K562 (cell line): ENCODE data around the gene PLEKHG1. TPM values are rescaled to one million over a fixed set of nuclear protein-coding genes. Genes with fewer than 3 reads are reported as not detected.

Experiments used
- ATAC-seq: fragments of 200-7000 bp; cut with Tn5 transposase; 3 replicates; pipeline ENCODE4 v1.9.1; 2020; ENCODE audit warnings: moderate library complexity
- BruUV-seq: library from RNA; stranded (reverse); fragments of 400-500 nt; replicated peaks from 2 replicates; lab custom pipeline; 2021; lab: Mats Ljungman, UMichigan
- CTCF ChIA-PET: fragments of 300-600 bp; formaldehyde crosslinking; extraction: SDS; loops from one replicate; lab custom pipeline; 2021; ENCODE audit warnings: low intra/inter-chr PET ratio; lab: Yijun Ruan, JAX
- POLR2A ChIA-PET: fragments of 300-600, 350-650 bp; sonication (Branson Sonifier 250); formaldehyde crosslinking; extraction: SDS; loops from one replicate; lab custom pipeline; 2021; ENCODE audit warnings: antibody characterized with exemption, inconsistent platforms; lab: Yijun Ruan, JAX
- DNase-seq, 4 experiments: peaks; one replicate each; pipeline versions ENCODE4 v3.0.0 to v3.0.0-alpha.2; 2011 to 2018; ENCODE audit warnings: low spot score in 3 of 4, mixed read lengths in 3 of 4; ENCODE audit errors: extremely low read depth in 1 of 4
- FAIRE-seq: peaks from 2 replicates; lab custom pipeline; 2011; peaks lifted over from hg19 to GRCh38; lab: Jason Lieb, UNC
- H2AFZ ChIP-seq: 2 replicates; pipeline ENCODE4 v1.6.0; 2011; ENCODE audit warnings: low read depth, low read length, control low read depth, inconsistent platforms
- H3K27ac ChIP-seq: fragments of 200-600 bp; 3 replicates; pipeline ENCODE4 v1.8.0; 2011; ENCODE audit warnings: low read depth, mild to moderate bottlenecking, control low read depth, inconsistent platforms, low read length, moderate library complexity, mixed read lengths; ENCODE audit errors: extremely low read depth
- H3K27me3 ChIP-seq, 2 experiments: fragments of 300-600 bp in 1 of 2; 2 replicates in 1 of 2; 3 replicates in 1 of 2; pipeline versions ENCODE4 v1.6.0 to v1.8.0; 2011; ENCODE audit warnings: inconsistent platforms in 2 of 2, low read length in 2 of 2, mild to moderate bottlenecking in 1 of 2, mixed read lengths in 1 of 2, moderate library complexity in 1 of 2; ENCODE audit not compliant: control insufficient read depth in 2 of 2, insufficient read depth in 2 of 2
- H3K36me3 ChIP-seq: fragments of 300-600 bp; 3 replicates; pipeline ENCODE4 v1.8.0; 2011; ENCODE audit warnings: mild to moderate bottlenecking, low read length, inconsistent platforms; ENCODE audit not compliant: control insufficient read depth, insufficient read depth
- H3K4me1 ChIP-seq, 2 experiments: fragments of 200-600 bp in 1 of 2; replicated peaks in 1 of 2; 2 replicates in 1 of 2; 3 replicates in 1 of 2; pipeline versions ENCODE4 v1.5.1 to v1.8.0; 2011; ENCODE audit warnings: inconsistent platforms in 2 of 2, low read length in 2 of 2, mild to moderate bottlenecking in 1 of 2, mixed read lengths in 1 of 2, moderate library complexity in 1 of 2; ENCODE audit not compliant: control insufficient read depth in 2 of 2, insufficient read depth in 2 of 2
- H3K4me2 ChIP-seq: 2 replicates; pipeline ENCODE4 v1.6.1; 2011; ENCODE audit warnings: low read length, control low read depth, inconsistent platforms, mixed read lengths; ENCODE audit not compliant: insufficient read depth
- H3K4me3 ChIP-seq: fragments of 200-600 bp; sonication (generic), shearing (Covaris generic); 2 replicates; pipeline ENCODE4 v1.5.1; 2016; ENCODE audit warnings: control low read depth, inconsistent platforms
- H3K79me2 ChIP-seq: fragments of 200-600 bp; 3 replicates; pipeline ENCODE4 v1.8.0; 2011; ENCODE audit warnings: low read length, inconsistent platforms; ENCODE audit not compliant: control insufficient read depth, insufficient read depth
- H3K9ac ChIP-seq, 2 experiments: 2 replicates each; pipeline versions ENCODE4 v1.6.0 to v1.6.1; 2011; ENCODE audit warnings: low read depth in 2 of 2, low read length in 2 of 2, control low read depth in 1 of 2, inconsistent platforms in 1 of 2, mild to moderate bottlenecking in 1 of 2, mixed read lengths in 1 of 2; ENCODE audit not compliant: insufficient read depth in 1 of 2
- H3K9me1 ChIP-seq: one replicate; pipeline ENCODE4 v1.6.0; 2011; ENCODE audit warnings: inconsistent platforms, mild to moderate bottlenecking, low read length, moderate library complexity; ENCODE audit not compliant: control insufficient read depth, insufficient read depth
- H3K9me3 ChIP-seq: replicated peaks from 2 replicates; pipeline ENCODE4 v1.5.1; 2011; ENCODE audit warnings: low read depth, low read length, inconsistent platforms; ENCODE audit not compliant: control insufficient read depth, insufficient read depth
- H4K20me1 ChIP-seq: replicated peaks from 2 replicates; pipeline ENCODE4 v1.6.1; 2011; ENCODE audit warnings: low read length, inconsistent platforms, mixed read lengths; ENCODE audit not compliant: control insufficient read depth, insufficient read depth
- ARID2 ChIP-seq: fragments of 450-650 bp; IDR thresholded peaks from 2 replicates; pipeline ENCODE4 v1.6.1; 2017; ENCODE audit warnings: antibody characterized with exemption, mild to moderate bottlenecking
- BCL6 ChIP-seq: fragments of 250-450 bp; sonication (Bioruptor Pico); IDR thresholded peaks from 2 replicates; pipeline ENCODE4 v1.4.0; 2020
- CREBBP ChIP-seq: IDR thresholded peaks from one replicate; pipeline ENCODE4 v1.6.1; 2012; ENCODE audit warnings: low read depth, mild to moderate bottlenecking, control low read depth, inconsistent platforms, low read length
- EZH2 ChIP-seq: IDR thresholded peaks from 2 replicates; pipeline ENCODE4 v1.6.1; 2012; ENCODE audit warnings: low read depth, mild to moderate bottlenecking, inconsistent platforms, low read length, borderline replicate concordance
- IRF2 ChIP-seq: sonication (generic); formaldehyde crosslinking; IDR thresholded peaks from 2 replicates; pipeline ENCODE4 v1.8.1; 2022; ENCODE audit warnings: mild to moderate bottlenecking, missing genetic modification reagents
- IRF9 ChIP-seq: fragments of 450-650 bp; IDR thresholded peaks from 2 replicates; pipeline ENCODE4 v1.6.1; 2016; ENCODE audit warnings: missing biosample characterization, missing genetic modification characterization
- NFIX ChIP-seq: fragments of 250-450 bp; sonication (Bioruptor Pico); IDR thresholded peaks from 2 replicates; pipeline ENCODE4 v1.4.0; 2020; ENCODE audit warnings: low read depth, mild to moderate bottlenecking, moderate library complexity
- PHTF2 ChIP-seq: fragments of 250-450 bp; sonication (Bioruptor Pico); IDR thresholded peaks from 2 replicates; pipeline ENCODE4 v1.5.0; 2021; ENCODE audit warnings: mild to moderate bottlenecking
- SMARCA5 ChIP-seq: fragments of 450-650 bp; IDR thresholded peaks from 2 replicates; pipeline ENCODE4 v1.6.1; 2016
- SNIP1 ChIP-seq: fragments of 450-650 bp; IDR thresholded peaks from 2 replicates; pipeline ENCODE4 v1.7.1; 2017; ENCODE audit warnings: low read depth, mild to moderate bottlenecking
- ZBTB43 ChIP-seq: sonication (generic); formaldehyde crosslinking; IDR thresholded peaks from 2 replicates; pipeline ENCODE4 v1.8.0; 2023; ENCODE audit warnings: mild to moderate bottlenecking, missing genetic modification reagents
- ZNF696 ChIP-seq: fragments of 250-450 bp; sonication (Bioruptor Pico); conservative IDR thresholded peaks from 2 replicates; pipeline ENCODE4 v1.4.0; 2020; ENCODE audit warnings: mild to moderate bottlenecking, moderate library complexity
- WGBS: fragments of 100-300 bp; shearing (Covaris generic); methylation state at CpG from one replicate; pipeline ENCODE4 v1.1.6; 2016; ENCODE audit warnings: low coverage, mixed read lengths; ENCODE audit not compliant: insufficient coverage; ENCODE audit errors: missing lambda C conversion rate; 5-methylcytosine and 5-hydroxymethylcytosine counted together
- in situ Hi-C: fragments of 300-500 bp; cut with MboI; formaldehyde crosslinking; loops from 4 replicates; pipeline ENCODE4 v1.15.0; 2018; ENCODE audit warnings: inconsistent platforms, mixed read lengths
- intact Hi-C: fragments of 100-400 bp; cut with micrococcal nuclease; formaldehyde crosslinking; loops from 2 replicates; pipeline ENCODE4 v1.14.2; 2022
- polyA plus RNA-seq, 8 experiments: library from polyadenylated mRNA; depleted of rRNA in 4 of 8; stranded (reverse) in 5 of 8; unstranded in 3 of 8; fragments of >200 nt; fragmentation: Nextera tagmentation in 2 of 8; fragmentation: Illumina TruSeq in 1 of 8; extraction: Ambion mirVana in 2 of 8; extraction: Trizol in 1 of 8; gene quantifications; 2 replicates each; pipeline versions ENCODE4 v1.2.1 to v1.2.3, GENCODE V29; 2011 to 2014; ENCODE audit warnings: inconsistent platforms in 1 of 8, missing spikeins in 1 of 8
- total RNA-seq, 7 experiments: library from RNA; depleted of rRNA in 6 of 7; stranded (reverse); fragments of >200 nt in 6 of 7; fragmentation: Illumina TruSeq in 2 of 7; extraction: Trizol in 2 of 7; gene quantifications; 2 replicates each; pipeline versions ENCODE4 v1.2.1 to v1.2.3, GENCODE V29; 2011 to 2021; ENCODE audit warnings: low replicate concordance in 1 of 7

PLEKHG1 gene
- total and polyA plus RNA-seq, 9 of the 15 experiments (the other 6 are each of a cell fraction or from before 2014, with no cell fraction given), result 0.03 to 0.16 (median 0.03) TPM; not detected in 6

GRCh38 chr6:150598858-150599198, 857 bp upstream of the PLEKHG1 start:
- Histone ChIP-seq H2AFZ (no peak overlapping the region), H3K27ac (no peak overlapping the region), H3K9me3 (no peaks in the 10 kb centered on the region), H3K9ac (no peak overlapping the region), H3K36me3 (no peaks in the 10 kb centered on the region), H3K4me2 (no peak overlapping the region), H3K9me1 (no peaks in the 10 kb centered on the region), H3K4me1 (peaks cover 0 to 12% of the 10 kb centered on the region in 2 experiments; a peak in 1 of 5 replicates), H3K4me3 (no peak overlapping the region), H3K27me3 (peaks cover 44 to 55% of the 10 kb centered on the region in 2 experiments), H3K79me2 (no peaks in the 10 kb centered on the region), H4K20me1 (no peaks in the 10 kb centered on the region)
- no peak for FAIRE-seq
- in situ Hi-C loops (no loop called here), intact Hi-C loops (no loop called here)
- no peak for ATAC-seq
- TF ChIP-seq PHTF2 (no peak), EZH2 (peak; percentile 0; the same call in 1 of the 2 replicates)
- POLR2A ChIA-PET, result interaction anchor here (0.6 to 0.9 kb wide), 2 partner anchors 58 to 127 kb away, joined by 3 to 4 read pairs; no protein-coding TSS in a partner anchor
- CTCF ChIA-PET, result no interaction called here
- DNase-seq, result no peak
- BruUV-seq, result no TSS peak
- 0% methylated on average over 3 of the region's 3 CpGs for WGBS

- Histone ChIP-seq H3K9ac (no peak overlapping the region), H3K9me3 (no peaks in the 10 kb centered on the region), H3K79me2 (no peaks in the 10 kb centered on the region), H3K9me1 (no peaks in the 10 kb centered on the region), H3K4me2 (no peak overlapping the region), H3K27ac (no peak overlapping the region), H3K27me3 (peaks cover 47 to 62% of the 10 kb centered on the region in 2 experiments), H4K20me1 (no peaks in the 10 kb centered on the region), H3K4me3 (no peak overlapping the region), H3K4me1 (peaks cover 0 to 12% of the 10 kb centered on the region in 2 experiments; a peak in 1 of 5 replicates), H3K36me3 (no peaks in the 10 kb centered on the region), H2AFZ (no peak overlapping the region)
- BruUV-seq, result no TSS peak
- no peak for ATAC-seq
- POLR2A ChIA-PET, result interaction anchor here (0.6 to 1.4 kb wide), 2 partner anchors 11 to 41 kb away, joined by 3 to 6 read pairs; no protein-coding TSS in a partner anchor
- WGBS, result 32% methylated on average over 14 of the region's 38 CpGs
- no peak for DNase-seq
- in situ Hi-C loops, result no loop called here
- intact Hi-C loops, result loop anchor here (5.0 kb wide), 1 partner anchor 183 kb away; no protein-coding TSS in a partner anchor
- CTCF ChIA-PET, result no interaction called here
- TF ChIP-seq SNIP1, result no peak
- TF ChIP-seq IRF9 (tag), result no peak
- TF ChIP-seq CREBBP, result no peak
- no peak for TF ChIP-seq ZBTB43
- TF ChIP-seq NFIX, result no peak
- TF ChIP-seq BCL6 (CRISPR knock-in tag), result no peak
- TF ChIP-seq ZNF696, result no peak
- TF ChIP-seq SMARCA5, result no peak
- TF ChIP-seq ARID2, result no peak
- TF ChIP-seq IRF2 (CRISPR knock-in tag), result no peak
- FAIRE-seq, result no peak
Observed at GRCh38 chr6:150600010-150600300, 270 bp downstream of the PLEKHG1 start.
